GM04503 (cell line): ENCODE measurements around the gene ATP6V0D1.

Experiments
- DNase-seq: peaks from one replicate; pipeline ENCODE4 v3.0.0-alpha.2; 2012; ENCODE audit warnings: low read depth

ATP6V0D1 gene

DNA sequence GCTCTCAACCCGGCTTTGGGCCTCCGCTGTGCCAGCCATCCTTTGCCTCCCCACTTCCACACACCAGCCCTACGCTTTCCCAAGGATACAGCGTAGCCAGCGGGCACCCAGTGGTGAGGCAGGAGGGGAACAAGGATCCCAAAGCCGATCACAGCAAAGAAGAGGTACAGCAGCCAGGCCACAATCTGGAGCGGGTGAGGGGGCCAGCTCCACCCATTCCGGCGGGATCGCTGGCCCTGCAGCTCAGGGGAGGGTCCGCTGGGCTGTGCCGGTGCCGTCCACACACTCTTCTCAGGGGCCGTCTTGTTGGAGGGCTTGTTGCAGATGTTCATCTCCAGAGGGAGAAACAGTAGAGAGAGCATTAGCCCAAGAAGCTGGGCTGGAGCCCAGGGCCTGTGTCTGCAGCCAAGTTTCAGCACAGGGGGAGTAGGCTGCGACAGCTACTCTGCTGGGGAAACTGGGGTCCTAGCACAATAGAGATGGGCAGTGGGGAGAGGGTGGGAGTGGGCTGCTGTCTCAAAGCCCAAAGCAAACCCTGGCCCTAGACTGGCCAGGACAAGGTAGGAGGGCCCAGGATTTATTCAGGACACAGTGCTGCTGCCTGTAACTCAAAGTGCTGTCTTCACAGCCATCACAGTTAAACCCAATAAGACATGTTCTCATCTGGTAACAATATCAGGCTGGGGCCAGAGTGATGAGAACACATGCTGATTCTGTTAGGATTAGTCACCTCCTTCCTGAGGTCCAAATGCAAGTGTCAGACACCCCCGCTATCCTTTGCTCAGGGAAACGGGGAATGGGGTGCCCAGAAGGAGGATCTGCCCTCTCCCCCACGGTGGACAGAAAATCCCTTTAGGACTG, 74.6 kb downstream of the ATP6V0D1 start:
- DNase-seq = peak; percentile 78

DNA sequence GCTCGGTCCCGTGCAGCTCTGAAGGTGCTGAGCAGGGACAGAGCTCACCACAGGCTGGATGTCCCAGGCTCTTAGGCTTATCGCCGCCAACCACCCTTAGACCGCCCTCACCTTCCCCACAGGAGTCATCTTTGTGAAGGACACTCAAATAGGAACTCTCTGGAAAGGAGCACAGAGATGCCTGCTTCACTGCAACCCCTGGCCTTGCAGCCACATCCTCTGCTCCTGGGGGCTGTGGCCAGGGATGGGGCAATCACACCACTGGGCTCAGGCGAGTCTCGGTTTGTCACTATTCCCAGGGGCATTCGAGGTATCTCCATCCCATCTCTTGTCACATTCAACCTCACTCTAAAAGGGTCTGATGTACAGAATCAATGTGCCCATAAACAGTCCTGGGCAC, 75.6 kb downstream of the ATP6V0D1 start:
- no peak for DNase-seq

DNA sequence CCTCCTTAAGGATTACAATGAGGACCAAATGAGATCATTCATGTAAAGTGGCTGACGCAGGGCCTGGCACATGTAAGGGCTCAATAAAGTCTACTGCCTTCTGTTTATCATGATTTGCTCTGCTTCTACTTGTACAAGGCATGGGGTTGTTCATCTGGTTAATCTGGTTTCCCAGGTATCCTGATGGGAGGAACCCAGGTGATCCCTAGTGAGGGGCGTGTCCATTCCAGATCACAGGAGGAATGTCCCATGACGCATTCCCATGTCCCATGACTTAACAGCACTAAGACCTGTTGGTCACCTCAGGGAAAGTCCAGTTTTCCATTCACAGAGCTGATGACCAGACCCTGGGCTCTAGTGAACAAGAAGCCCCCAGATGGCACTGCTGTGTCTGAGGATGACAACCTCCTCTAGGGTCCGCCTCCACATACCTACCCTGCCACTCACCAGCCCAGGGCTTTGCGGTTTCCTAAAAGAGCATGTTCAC, 76.2 kb downstream of the ATP6V0D1 start:
- DNase-seq = no peak

DNA sequence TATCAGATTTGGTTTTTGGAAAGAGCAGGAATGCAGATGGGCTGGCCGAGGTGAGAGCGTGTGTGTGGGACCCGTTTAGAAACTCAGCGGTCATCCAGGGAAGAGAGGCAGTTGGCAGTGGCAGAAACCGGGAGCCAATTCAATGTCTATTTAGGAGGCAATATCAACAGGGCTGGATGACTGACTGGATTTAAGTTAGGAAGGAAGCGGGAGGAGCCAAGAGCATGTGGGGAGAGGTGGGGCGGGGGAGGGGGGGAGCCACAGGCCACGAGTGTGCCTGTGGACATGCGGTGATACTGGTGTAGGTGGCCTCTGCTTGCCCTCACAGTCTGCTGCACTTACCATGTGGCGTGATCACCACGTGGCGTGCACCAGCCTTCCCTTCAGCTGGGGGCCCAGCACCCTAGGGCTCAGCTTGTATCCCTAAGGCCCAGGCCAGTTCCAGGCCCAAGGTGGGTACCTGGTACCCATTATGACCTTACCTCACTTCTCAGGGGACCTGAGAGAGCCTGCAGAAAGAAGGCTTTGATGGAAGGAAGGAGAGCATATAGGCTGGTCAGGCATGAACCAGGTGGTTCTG, 76.9 kb downstream of the ATP6V0D1 start:
- DNase-seq = no peak

DNA sequence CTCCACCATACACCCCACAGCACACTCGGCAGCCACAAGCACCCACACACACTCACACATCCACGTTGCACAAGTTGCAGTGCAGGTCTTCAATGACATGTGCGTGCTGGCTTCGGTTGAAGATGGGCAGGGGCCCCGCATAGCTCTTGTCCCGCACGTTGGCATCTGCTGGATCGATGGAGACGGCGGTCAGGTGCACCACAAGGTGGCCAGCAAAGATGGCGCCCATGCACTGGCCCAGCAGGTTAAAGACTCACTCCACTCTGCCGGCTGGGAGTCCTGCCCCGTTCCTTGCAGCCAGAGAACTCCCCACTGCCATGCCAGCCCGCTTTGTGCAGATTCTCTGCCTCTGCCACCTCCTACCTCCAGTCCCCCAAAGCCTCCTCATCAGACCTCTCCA, 80.1 kb downstream of the ATP6V0D1 start:
- DNase-seq = no peak

DNA sequence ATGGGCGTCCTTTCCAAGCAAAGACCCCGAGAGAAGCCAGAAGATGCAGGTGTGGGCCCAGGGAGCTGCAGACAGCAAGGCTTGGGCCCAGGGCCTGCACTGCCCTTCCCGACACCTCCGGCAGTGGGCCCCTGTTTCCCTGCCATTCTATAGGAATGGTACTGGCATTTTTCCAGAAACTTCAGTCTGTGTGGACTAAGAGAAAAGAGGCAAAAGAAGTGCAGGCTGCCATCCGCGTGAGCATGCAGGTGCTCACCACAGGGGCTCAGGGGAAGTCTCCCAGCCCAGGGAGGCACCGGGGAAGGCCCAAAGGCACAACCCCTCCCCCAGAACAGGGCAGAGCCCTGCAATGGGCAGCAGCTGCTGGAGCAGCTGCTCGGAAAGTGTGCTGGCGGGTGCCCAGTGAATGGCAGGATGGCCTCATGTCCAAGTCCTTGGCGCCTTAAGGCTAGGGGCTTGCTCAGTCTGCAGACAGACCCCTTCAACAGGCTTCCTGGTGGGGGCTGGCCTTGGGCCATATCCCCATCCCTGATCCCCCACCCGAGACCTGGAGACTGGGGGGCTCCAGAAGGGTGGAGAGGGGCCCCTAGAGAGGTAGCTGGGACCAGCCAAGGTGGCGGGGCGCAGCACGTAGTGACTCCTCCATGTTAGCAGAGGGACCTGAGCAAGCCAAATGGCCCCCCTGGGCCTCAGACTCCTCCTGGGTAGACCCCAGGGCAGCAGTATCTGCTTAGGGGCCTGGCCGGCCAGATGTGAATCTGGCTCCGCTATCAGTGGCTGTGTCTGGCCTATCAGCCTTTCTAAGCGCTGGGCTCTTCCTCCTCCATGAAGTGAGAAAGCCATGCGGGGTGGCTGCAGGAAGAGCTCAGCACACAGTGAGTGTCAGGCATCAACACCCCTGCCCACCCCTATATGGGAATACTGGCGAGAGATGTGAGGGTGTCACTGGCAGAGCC, 80.9 kb downstream of the ATP6V0D1 start:
- no peak for DNase-seq

DNA sequence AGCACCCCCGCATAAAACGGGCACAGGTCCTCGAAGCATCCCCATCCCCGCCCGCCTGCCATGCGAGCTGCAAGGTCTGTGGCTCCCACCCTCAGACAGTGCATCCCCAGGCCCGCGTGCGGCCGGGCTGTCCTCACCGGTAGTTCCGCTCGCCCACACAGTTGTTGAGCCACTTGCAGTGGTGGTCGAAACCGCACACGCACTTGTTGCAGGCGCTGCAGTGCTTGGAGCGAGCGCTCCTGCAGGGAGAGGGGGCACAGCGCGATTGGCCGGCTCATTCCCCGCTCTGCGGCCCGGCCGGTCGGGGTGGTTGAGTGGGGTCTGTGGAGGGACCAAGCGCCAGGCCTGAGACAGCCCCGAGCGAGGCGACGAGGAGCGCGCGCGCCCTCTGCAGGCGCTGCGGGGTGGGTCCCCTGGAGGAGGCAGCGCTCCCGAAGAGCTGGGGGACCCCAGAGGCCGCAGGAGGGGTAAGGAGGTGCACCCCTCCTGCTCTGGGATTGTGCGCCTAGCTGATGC, 81.7 kb downstream of the ATP6V0D1 start:
- no peak for DNase-seq

DNA sequence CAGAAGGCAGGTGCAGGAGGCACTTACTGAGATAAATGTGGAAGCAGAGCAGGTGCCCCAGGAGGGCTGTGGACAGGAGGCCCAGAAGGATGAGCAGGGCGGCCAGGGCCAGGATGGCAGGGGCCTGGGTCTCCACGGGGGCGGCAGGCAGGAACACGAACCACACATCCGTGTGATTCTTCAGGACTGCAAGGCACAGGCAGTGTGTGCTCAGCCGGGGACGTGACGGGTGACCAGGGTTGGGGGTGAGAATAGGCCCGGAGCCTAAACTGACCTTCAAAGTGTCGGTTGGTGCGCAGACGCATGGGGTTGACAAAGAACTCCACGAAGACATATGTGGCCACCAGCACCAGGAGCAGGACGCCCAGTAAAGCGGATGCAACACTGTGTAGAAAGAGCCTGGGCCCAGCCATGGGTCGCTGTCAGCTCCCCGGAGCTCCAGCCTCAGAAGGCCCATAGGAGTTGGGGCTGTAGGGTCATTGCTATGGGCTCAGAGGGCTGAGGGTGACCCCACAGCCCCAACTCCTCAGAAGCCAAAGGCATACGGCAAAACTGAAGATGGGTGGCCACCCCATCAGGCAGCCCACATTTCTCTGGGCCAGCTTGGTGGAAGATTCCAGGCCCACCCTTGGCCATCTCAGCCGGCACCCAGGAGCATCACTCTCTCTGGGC, 82.3 kb downstream of the ATP6V0D1 start:
- no peak for DNase-seq

DNA sequence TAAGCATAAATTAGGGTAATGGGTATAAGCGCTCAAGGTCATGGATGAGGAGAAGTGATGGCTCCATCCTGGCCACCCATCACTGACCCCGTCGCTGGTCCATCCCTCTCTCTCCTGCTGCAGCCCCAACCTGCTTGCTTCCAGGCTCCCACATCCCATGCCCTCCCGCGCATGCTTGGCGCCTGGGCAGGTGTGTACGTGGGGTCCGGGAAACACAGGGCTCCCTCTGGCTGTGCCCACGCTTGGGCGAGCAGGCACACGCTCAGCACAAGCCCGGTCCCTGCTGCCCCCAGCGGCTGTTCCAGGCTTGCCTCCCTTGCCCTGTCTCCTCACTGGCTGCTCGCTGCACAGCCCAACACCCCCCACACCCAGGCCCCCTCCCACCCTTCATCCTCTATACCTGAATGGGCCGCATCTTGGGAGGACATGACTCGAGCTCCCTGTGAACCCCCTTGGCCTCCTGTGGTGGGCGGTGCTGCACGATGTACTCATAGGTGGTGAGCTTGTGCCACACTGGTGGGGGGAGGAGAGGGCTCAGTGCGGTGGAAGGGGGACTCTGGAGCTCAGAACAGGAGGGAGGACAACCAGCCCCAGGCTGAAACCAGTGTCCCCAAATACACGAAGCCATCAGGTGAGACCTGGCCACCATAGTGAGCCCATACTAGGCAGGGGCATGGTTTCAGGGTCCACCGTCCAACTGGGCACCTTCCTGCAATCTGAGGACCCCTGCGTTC, 83.0 kb downstream of the ATP6V0D1 start:
- no peak for DNase-seq

DNA sequence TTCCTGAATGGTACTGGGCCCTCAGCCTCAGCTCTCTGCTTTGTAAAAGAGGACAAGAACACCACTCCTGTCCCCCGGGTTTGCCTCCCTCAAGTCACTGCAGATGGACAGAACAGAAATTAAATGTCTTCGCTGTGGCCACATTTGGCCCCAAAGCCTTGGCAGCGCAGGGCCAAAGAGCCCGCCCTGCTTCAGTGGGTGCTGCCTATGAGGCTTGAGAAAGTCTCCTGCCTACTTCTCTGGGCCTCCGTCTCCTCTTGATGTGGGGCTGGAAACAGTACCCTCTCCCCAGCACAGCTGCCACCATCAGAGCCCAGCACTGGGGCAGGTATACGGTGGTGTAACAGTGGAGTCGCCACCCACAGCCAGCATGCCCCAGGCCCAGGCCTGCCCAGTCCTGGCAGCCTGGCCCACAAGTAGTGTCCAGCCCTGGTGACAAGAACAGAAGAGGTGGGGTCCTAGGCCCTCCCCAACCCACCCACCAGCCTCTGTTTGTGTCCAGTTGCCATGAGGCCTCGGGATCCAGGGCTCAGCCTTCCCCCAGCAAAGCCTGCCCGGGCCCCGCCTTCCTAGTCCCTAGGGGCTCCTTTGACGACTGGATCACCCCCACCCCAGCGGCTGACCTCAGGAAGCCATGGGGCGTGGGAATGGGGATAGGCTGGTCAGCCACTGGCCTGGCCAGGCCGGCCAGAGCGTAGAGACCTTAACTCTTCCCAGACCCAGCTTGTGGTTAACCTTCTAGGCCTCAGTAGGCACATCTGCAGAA, 83.7 kb downstream of the ATP6V0D1 start:
- no peak for DNase-seq

DNA sequence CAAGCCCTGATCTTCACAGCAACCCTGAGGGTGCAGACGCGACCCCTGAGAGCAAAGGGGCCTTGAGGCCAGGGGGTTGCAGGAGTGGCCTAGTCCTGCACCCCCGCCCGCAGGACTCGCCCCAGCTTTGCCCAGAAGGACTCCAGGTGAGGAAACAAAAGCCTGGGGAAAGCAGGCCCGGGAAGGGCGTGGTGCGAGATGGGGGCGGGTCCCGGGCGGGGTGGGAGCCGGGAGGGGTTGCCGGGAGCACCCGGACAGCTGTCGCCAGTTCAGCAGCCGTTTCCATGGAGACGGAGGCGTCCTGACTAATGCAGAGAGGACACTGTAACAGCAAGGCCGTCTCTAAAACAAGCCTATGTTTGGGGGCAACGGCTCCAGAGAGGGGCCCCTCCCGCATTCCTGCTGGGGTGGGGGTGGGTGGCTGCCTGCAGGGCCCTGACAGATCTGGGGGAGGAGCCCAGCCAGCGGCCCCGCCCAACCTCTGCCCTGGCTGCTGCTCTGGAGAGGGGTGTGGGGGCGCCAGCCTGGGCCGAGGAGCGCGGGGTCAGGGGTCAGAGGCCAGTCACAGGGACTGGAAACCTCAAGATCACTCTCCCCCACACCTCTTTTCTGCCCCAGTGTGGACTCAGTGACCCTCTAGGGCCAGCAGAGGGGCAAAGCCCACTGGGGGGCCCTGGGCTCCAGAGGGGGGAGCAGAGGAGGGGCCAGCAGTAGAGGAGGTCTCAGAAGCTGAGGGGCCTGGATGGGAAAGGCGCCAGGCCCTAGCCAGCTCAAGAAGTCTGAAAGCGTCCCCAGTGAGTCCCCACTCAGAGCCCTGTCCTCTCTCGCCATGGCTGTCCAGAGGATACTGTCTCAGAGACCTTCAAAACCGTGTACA, 84.6 kb downstream of the ATP6V0D1 start:
- peak; percentile 50 for DNase-seq

DNA sequence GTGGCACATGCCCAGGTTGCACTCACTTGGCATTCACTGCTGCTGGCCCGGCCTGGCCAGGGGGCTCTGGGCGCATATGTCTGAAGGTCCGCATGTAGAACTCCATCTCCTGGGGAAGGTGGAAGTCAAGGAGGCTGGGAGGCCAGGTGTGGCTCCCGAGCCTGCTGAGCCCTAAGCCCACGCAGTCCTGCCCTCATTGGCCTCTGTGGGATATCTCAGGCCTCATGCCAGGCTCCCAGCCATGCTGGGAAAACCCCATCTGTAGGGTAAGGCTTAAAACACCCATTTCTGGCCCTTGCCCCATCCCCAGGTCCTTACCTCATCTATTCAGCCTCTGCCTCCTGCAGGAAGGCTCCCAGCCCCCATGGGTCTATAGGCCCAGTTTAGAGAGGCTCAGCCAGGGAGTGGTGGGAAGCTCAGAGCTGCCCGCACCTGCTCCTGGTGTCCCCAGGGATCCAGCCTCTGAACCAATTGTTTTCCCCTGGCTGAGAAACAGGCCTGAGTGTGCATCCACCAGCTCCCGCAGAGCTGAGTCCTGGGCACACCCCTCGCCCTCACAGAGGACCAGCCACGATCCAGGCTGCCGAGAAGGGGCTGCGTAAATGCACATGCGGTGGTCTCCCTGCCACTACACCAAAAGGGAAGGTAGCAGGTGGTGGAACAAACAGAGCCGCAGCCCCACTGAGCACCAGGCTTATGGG, 85.3 kb downstream of the ATP6V0D1 start:
- DNase-seq = no peak

DNA sequence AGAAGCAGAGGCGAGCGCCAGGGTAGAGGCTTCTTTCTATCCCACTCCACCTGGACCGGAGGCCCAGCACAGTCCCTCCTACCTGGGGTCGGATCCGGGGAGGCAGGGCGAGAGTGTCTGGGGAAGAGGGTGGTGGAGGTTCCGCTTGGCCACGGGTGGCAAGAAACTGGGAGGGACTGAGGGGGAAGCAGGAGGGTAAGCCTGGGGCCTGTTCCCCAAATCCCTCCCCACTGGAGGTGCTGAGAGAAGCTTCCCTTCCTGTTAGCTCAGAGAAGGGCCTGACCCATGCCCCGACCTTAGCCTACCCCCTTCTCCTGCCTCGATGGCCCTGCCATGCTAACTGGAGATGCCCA, 85.9 kb downstream of the ATP6V0D1 start:
- no peak for DNase-seq

DNA sequence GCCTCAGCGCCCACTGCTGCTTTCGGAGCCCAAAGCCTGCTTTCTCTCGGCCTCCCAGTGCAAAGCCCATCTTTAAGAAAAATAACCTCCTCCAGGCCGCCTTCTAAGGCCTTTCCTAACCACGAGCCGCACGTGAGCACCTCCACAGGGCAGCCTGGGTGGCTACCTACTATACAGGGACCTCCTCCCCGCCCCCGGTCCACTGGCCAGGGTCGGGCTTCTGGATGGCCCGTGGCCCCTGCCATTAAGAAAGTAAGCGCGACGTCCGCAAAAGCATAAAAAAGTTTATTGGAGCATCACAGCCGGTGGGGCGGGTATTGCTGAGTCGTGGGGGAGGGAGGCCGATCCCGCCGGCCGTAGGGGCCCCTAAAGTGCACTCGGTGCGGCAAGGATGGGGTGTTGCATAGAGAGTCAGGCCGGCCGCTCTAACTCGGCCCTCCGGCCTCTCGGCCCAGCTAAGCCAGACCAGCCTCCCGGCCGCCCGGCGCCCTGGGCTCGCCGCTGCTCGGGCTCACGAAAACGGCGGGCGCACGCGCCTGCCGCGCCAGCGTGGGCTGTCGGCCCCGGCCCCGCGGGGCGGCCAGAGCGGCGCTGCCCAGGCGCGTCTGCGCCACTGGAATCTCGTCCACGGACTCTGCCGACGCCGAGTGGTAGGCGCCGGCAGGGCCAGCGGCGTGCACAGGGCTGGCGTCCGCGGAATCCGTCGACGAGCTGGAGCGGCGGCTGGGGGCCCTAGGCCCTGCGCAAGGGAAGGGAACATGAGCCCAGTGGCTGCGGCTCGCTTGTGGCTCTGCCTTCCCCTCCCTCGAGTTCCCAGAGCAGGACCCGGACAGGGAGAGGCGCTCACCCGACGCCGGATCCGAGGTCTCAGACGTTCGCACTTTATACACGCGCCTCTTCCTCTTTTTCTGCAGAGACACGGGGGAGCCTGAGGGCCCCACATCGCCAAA, 86.5 kb downstream of the ATP6V0D1 start:
- DNase-seq = no peak

DNA sequence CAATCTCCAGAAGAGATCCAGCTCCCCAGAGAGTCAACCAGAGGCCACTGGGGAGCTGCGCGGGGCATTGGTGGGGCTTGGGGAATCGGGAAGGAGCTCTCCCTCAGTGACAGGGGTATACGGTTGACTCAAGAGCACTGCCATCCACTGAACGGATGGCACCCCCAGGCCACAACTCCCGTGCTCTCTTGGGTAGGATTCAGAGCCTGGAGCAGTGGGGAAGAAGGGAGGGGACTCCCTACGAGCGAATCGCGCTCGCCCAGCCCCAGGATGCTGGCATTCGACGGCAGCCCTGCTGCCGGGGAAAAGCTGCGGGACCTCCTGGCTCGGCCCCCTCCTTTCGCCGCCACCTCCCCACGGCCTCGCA, 87.2 kb downstream of the ATP6V0D1 start:
- DNase-seq = no peak

DNA sequence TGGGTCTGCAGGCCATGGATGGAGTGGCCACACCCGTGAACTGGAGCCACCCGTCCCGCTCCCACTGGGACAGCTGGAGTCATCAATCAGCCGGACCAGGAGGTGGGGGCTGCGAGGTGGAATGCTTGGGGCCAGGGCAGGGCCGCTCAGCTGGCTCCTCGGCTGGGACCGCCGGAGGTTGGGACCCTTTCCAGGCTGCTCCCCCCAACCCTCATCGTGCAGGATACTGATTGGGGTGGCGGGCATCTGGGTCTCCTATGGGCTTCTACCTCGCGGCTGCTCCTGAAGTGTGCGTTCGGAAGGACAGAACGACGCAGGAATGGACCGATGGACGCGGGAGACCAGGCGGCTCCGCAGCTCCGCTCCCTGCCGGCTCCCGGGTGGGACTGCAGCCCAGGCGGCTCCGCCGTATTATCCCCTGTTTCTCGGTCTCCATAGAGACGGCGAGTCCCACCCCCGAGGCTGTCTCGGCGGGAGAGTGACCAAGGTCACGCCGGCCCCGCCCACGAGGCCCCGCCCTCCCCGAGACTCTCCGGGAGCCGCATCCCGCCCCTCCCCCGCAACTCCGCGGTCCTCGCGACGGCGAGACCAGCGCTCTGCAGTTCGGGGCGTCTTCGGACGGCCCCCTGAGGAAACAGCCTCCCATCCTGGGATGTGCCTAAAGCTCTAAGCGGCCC, 87.7 kb downstream of the ATP6V0D1 start, which contains the start of gene TPPP3:
Gene TPPP3, minus strand, starts transcription at position 388 of the 677 bp plus-strand sequence. CDS start 2,387 bp downstream, outside the sequence.
- no peak for DNase-seq
